ENCODE results near the gene MRPL58.

- TF ChIP-seq CTCF (IDR thresholded peaks at IDR 0.05) = no peak
- TF ChIP-seq POLR2A (IDR thresholded peaks at IDR 0.05) = peak in 1 of 2 donors; percentile 92
These were observed 25.0 kb upstream of the MRPL58 start, which contains the start of gene CDR2L for GRCh38 chr17:74987418-74987908.
